K562 (cell line): ENCODE data around the gene CA5B. TPM values are rescaled to one million over a fixed set of nuclear protein-coding genes. Genes with fewer than 3 reads are reported as not detected.
A peak's percentile ranks its signal among the peaks of the same experiment; 100 is the strongest.

ENCODE experiments used
- CBFA2T3 ChIP-seq: fragments of 450-650 bp; IDR thresholded peaks from 2 replicates; pipeline ENCODE4 v1.6.1; 2017
- CEBPZ ChIP-seq: fragments of 150-350 bp; IDR thresholded peaks from 2 replicates; pipeline ENCODE4 v1.6.1; 2014; ENCODE audit warnings: low read depth, mild to moderate bottlenecking, low read length, borderline replicate concordance
- CREM ChIP-seq: IDR thresholded peaks from 2 replicates; pipeline ENCODE4 v1.6.1; 2014; ENCODE audit warnings: antibody characterized with exemption, low read depth
- DACH1 ChIP-seq: fragments of 450-650 bp; IDR thresholded peaks from 2 replicates; pipeline ENCODE4 v1.6.1; 2018; ENCODE audit not compliant: partially characterized antibody
- HCFC1 ChIP-seq: IDR thresholded peaks from 2 replicates; pipeline ENCODE4 v1.6.1; 2012; ENCODE audit warnings: low read depth, low read length, improper control_type of control experiment
- MXD1 ChIP-seq: fragments of 250-450 bp; sonication (Bioruptor Pico); IDR thresholded peaks from 2 replicates; pipeline ENCODE4 v1.8.0; 2021; ENCODE audit warnings: borderline replicate concordance, mild to moderate bottlenecking, moderate library complexity; ENCODE audit not compliant: poor library complexity, severe bottlenecking
- PATZ1 ChIP-seq: fragments of 250-450 bp; sonication (Bioruptor Pico); IDR thresholded peaks from 2 replicates; pipeline ENCODE4 v1.5.0; 2020; ENCODE audit warnings: mild to moderate bottlenecking, borderline replicate concordance
- SAP30 ChIP-seq: fragments of 200-600 bp; sonication (generic); IDR thresholded peaks from 2 replicates; pipeline ENCODE4 v1.6.1; 2012; ENCODE audit warnings: borderline replicate concordance, low read depth, mild to moderate bottlenecking, moderate library complexity, low read length, control low read depth, inconsistent platforms; ENCODE audit not compliant: insufficient read depth, poor library complexity, severe bottlenecking
- TOE1 ChIP-seq, 2 experiments: fragments of 450-650 bp in 1 of 2; sonication (generic) in 1 of 2; formaldehyde crosslinking in 1 of 2; IDR thresholded peaks; 2 replicates each; pipeline versions ENCODE4 v1.7.1 to v1.8.0; 2016 to 2022; ENCODE audit warnings: borderline replicate concordance in 2 of 2, mild to moderate bottlenecking in 2 of 2, antibody characterized with exemption in 1 of 2, inconsistent platforms in 1 of 2, low read depth in 1 of 2, missing genetic modification reagents in 1 of 2, moderate library complexity in 1 of 2
- ZBTB11 ChIP-seq, 3 experiments: fragments of 200-800 bp in 1 of 3; fragments of 250-450 bp in 1 of 3; fragments of 450-650 bp in 1 of 3; sonication (Bioruptor Pico) in 1 of 3; sonication (Bioruptor generic) in 1 of 3; formaldehyde crosslinking in 1 of 3; IDR thresholded peaks; 2 replicates each; pipeline versions ENCODE4 v1.6.1 to v1.8.0; 2016 to 2022; ENCODE audit warnings: mild to moderate bottlenecking in 2 of 3, missing genetic modification characterization in 2 of 3, missing compliant biosample characterization in 1 of 3, moderate library complexity in 1 of 3
- ZKSCAN1 ChIP-seq: fragments of 150-350 bp; IDR thresholded peaks from 2 replicates; pipeline ENCODE4 v1.6.1; 2016; ENCODE audit warnings: low read depth, low read length
- ZNF740 ChIP-seq, 3 experiments: fragments of 200-800 bp in 1 of 3; sonication (Bioruptor generic) in 1 of 3; sonication (generic) in 1 of 3; formaldehyde crosslinking in 1 of 3; IDR thresholded peaks; 2 replicates each; pipeline versions ENCODE4 v1.6.1 to v1.8.0; 2016 to 2022; ENCODE audit warnings: mild to moderate bottlenecking in 2 of 3, missing compliant biosample characterization in 2 of 3, missing genetic modification characterization in 2 of 3, missing genetic modification reagents in 1 of 3
- ZSCAN29 ChIP-seq: fragments of 450-650 bp; IDR thresholded peaks from 2 replicates; pipeline ENCODE4 v1.6.1; 2017
- polyA plus RNA-seq, 8 experiments: library from polyadenylated mRNA; depleted of rRNA in 4 of 8; stranded (reverse) in 5 of 8; unstranded in 3 of 8; fragments of >200 nt; fragmentation: Nextera tagmentation in 2 of 8; fragmentation: Illumina TruSeq in 1 of 8; extraction: Ambion mirVana in 2 of 8; extraction: Trizol in 1 of 8; gene quantifications; 2 replicates each; pipeline versions ENCODE4 v1.2.1 to v1.2.3, GENCODE V29; 2011 to 2014; ENCODE audit warnings: inconsistent platforms in 1 of 8, missing spikeins in 1 of 8
- total RNA-seq, 7 experiments: library from RNA; depleted of rRNA in 6 of 7; stranded (reverse); fragments of >200 nt in 6 of 7; fragmentation: Illumina TruSeq in 2 of 7; extraction: Trizol in 2 of 7; gene quantifications; 2 replicates each; pipeline versions ENCODE4 v1.2.1 to v1.2.3, GENCODE V29; 2011 to 2021; ENCODE audit warnings: low replicate concordance in 1 of 7

Gene CA5B
- total and polyA plus RNA-seq, 9 of the 15 experiments (the other 6 are each of a cell fraction or from before 2014, with no cell fraction given) = 0.55 to 3.7 (median 2.6) TPM

GRCh38 chrX:15789979-15790768 is 52.1 kb downstream of the CA5B start, which contains the start of gene ZRSR2 (continued):
- TF ChIP-seq ZNF740 (CRISPR knock-in tag; IDR thresholded peaks at IDR 0.05) = no peak
- no peak for TF ChIP-seq ZNF740 (tag; IDR thresholded peaks at IDR 0.05)
- TF ChIP-seq DACH1 = no peak
- TF ChIP-seq PATZ1 = no peak
- no peak for TF ChIP-seq CEBPZ
- TF ChIP-seq ZBTB11 (CRISPR knock-in tag; IDR thresholded peaks at IDR 0.05) = no peak
- TF ChIP-seq SAP30 = peak; percentile 69
- TF ChIP-seq CBFA2T3 = no peak
- peak; percentile 72 for TF ChIP-seq CREM
- TF ChIP-seq MXD1 (CRISPR knock-in tag) = no peak
- TF ChIP-seq ZSCAN29 = no peak
- no peak for TF ChIP-seq ZKSCAN1
- TF ChIP-seq TOE1 (IDR thresholded peaks at IDR 0.05; ENCODE audit: borderline replicate concordance) = 0 out of 2 replicates have a peak, but pooled peaks have one; percentile 55
- TF ChIP-seq TOE1 (CRISPR knock-in tag; IDR thresholded peaks at IDR 0.05; ENCODE audit: borderline replicate concordance, low read depth) = no peak
- TF ChIP-seq HCFC1 = no peak; the same call in 1 of the 2 replicates
